ENCODE results near the gene APRT.

APRT gene

DNA sequence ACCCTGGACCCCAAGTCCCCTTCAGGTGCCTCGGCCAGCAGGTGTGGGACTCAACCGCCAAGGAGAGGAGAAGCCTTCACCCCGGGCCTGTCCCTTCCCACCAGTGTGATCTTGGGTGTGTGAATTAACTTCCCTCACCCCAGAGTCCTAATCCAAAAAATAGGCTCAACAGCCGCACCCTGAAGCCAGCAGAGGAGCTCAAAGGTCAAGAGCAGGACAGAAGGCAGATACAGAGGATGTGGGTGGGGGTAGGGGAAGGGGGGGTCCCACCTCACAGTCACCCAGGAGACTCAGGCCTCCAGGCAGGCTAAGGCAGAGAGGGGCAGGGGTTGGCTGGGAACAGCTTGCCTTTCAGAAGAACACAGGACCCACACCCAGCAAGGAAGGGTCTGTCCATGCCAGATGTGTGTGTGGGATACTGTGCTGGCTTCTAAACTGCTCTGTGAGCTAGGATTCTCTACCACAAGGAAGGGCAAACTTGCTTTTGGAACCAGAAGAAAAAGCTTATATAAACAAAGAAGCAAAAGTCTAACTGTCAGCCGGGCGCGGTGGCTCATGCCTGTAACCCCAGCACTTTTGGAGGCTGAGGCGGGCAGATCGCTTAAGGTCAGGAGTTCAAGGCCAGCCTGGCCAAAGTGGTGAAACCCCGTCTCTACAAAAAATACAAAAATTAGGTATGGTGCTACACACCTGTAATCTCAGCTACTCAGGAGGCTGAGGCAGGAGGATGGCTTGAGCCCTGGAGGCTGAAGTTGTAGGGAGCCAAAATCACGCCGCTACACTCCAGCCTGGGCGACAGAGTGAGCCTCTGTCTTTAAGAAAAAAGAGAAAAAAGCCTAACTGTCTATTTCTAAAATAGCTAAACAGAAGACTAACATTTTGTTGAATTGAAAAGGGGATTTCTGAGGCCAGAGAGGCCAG is 31.3 kb downstream of the APRT start:
- H3K4me3 ChIP-seq (ENCODE audit: low read depth, low read length): no peak overlapping the region
- no peak for DNase-seq (ENCODE audit: low read depth, low spot score)
- in situ Hi-C loops (cut with HindIII; ENCODE audit: low sequenced_read_pairs): no loop called here
- no peak for TF ChIP-seq CTCF (IDR thresholded peaks at IDR 0.05; ENCODE audit: low read depth, low read length)

DNA sequence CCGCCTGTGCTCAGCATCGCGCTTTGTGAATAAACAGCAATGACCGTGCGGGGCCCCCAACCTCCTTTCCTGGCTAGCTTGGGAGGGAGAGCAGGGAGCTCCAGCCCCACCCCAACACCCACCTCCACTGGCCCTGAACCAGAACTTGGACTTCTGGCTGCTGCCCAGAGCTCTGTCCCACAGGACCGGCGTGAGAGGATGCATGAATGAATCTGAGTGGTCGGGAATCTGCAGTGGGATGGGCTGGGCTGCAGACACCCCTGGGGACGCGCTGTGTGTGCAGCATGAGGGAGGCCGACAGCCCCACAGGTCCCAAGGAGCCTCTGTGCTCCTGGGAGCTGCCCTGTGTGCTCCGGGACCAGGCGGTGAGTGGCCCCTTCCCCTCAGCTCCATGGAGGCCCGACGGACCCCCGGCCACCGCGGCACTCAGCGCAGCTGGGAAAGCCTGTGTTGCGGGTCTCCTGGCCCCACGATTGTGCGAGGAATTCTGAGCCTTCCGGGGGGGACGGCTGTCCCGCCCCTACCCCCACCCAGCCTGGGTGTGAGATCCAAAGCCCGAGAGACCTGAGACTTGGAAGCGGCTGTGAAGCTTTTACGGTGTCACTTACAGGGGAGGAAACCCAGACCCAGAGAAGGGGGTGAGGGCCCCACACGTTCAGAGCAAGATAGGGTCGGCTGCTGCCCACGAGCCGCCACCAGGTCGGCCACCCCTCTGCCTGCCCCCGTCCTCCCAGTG is 32.2 kb downstream of the APRT start:
- H3K4me3 ChIP-seq (ENCODE audit: low read depth, low read length): no peak overlapping the region
- in situ Hi-C loops (cut with HindIII; ENCODE audit: low sequenced_read_pairs): no loop called here
- no peak for DNase-seq (ENCODE audit: low read depth, low spot score)
- TF ChIP-seq CTCF (IDR thresholded peaks at IDR 0.05; ENCODE audit: low read depth, low read length): no peak

GRCh38 chr16:88778541-88779065 is 33.1 kb downstream of the APRT start:
- no peak for DNase-seq (ENCODE audit: low read depth, low spot score)
- no peak overlapping the region for H3K4me3 ChIP-seq (ENCODE audit: low read depth, low read length)
- in situ Hi-C loops (cut with HindIII; ENCODE audit: low sequenced_read_pairs): no loop called here
- TF ChIP-seq CTCF (IDR thresholded peaks at IDR 0.05; ENCODE audit: low read depth, low read length): no peak

- no peak for DNase-seq (ENCODE audit: low read depth, low spot score)
- H3K4me3 ChIP-seq (ENCODE audit: low read depth, low read length): no peak overlapping the region
- in situ Hi-C loops (cut with HindIII; ENCODE audit: low sequenced_read_pairs): no loop called here
- TF ChIP-seq CTCF (IDR thresholded peaks at IDR 0.05; ENCODE audit: low read depth, low read length): no peak
These were observed 33.5 kb downstream of the APRT start for GRCh38 chr16:88778271-88778525.

DNA sequence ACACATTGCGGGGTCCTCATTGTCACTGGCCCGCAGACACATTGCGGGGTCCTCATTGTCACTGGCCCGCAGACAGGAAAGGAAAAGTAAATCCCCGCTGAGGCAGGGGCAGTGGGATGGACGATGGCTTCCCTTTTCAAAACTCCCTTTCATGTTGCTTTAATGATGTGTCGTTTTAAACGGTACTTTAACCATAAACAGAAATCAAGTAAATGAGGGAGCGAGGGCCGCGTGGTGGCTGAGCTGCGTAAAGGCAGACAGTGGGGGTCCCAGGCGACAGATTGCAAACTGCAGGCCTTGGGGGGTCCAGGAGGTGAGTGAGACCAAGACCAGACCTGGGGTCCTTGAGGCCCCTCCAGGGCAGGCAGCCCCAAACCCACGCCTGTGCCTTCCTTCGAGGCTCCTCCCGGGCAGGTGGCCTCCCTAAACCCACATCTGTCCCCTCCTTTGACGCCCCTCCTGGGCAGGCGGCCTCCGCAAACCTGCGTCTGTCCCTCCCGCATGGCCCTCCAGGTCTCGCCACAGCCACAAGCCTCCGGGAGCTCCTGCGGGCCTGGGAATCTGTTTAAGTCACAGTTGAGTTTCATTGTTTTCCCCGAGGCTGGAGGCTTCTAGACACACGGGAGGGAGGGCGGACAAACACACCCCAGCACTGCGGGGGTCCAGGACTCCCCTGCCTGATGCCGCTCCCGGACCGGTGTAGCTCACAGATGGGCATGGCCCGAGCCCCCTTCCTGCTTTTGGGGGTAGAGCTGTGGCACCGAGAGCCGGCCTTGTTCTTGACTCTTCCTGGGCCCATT is 34.1 kb downstream of the APRT start:
- in situ Hi-C loops (cut with HindIII; ENCODE audit: low sequenced_read_pairs): no loop called here
- no peak overlapping the region for H3K4me3 ChIP-seq (ENCODE audit: low read depth, low read length)
- TF ChIP-seq CTCF (IDR thresholded peaks at IDR 0.05; ENCODE audit: low read depth, low read length): no peak
- no peak for DNase-seq (ENCODE audit: low read depth, low spot score)

- no peak for DNase-seq (ENCODE audit: low read depth, low spot score)
- in situ Hi-C loops (cut with HindIII; ENCODE audit: low sequenced_read_pairs): no loop called here
- TF ChIP-seq CTCF (IDR thresholded peaks at IDR 0.05; ENCODE audit: low read depth, low read length): no peak
- no peak overlapping the region for H3K4me3 ChIP-seq (ENCODE audit: low read depth, low read length)
These were observed 35.9 kb downstream of the APRT start for GRCh38 chr16:88775825-88776224.

All from astrocyte of the spinal cord (primary cell).